GM21390 (cell line): ENCODE measurements around the gene PAPSS2.
"Not testable (repeated sequence)": the region's sequence is repeated elsewhere in the genome, so short reads cannot be mapped to it uniquely, and the experiment has no call there.

Experiments
- ATAC-seq: cut with Tn5 transposase; IDR thresholded peaks from one replicate; pipeline ENCODE4 v1.9.1; 2021; ENCODE audit not compliant: unreplicated experiment

The PAPSS2 gene

DNA sequence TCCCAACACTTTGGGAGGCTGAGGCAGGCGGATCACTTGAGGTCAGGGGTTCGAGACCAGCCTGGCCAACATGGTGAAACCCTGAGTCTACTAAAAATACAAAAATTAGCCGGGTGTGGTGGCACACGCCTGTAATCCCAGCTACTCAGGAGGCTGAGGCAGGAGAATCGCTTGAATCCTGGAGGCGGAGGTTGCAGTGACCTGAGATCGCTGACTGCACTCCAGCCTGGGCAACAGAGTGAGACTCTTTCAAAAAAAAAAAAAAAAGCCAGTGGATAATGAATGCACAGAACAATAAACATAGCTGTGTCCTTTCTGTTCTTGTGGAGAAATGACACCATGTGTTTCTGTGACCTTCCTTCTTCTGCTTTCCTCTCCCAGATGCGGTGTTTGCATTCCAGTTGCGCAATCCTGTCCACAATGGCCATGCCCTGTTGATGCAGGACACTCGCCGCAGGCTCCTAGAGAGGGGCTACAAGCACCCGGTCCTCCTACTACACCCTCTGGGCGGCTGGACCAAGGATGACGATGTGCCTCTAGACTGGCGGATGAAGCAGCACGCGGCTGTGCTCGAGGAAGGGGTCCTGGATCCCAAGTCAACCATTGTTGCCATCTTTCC lies 83.4 kb downstream of the PAPSS2 start:
- ATAC-seq = not testable (repeated sequence)

DNA sequence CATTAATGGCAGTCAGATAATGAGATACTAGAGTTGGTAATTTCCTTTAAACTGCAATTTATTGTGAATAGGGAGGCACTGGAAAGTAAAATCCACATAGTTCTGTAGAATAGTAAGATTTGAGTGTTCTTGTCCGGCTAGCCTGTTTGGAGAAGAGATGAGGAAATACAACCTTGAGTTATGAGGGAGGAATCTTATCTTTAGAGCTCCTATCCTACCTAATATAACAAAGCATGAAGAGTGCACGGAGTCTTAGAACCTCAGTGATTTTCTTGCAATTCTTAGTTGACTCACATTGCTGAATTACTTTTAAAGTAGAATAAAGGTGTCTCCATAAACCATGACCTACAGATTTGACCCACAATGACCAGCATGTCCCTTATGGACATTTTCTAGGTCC lies 84.9 kb downstream of the PAPSS2 start:
- no peak for ATAC-seq

DNA sequence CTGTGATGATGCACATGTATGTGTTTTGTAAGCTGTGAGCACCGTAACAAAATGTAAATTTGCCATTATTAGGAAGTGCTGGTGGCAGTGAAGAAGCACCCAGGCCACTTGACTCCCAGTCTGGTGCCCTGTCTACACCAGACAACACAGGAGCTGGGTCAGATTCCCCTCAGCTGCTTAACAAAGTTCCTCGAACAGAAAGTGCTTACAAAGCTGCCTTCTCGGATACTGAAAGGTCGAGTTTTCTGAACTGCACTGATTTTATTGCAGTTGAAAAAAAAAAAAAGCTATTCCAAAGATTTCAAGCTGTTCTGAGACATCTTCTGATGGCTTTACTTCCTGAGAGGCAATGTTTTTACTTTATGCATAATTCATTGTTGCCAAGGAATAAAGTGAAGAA lies 87.2 kb downstream of the PAPSS2 start:
- ATAC-seq = no peak

DNA sequence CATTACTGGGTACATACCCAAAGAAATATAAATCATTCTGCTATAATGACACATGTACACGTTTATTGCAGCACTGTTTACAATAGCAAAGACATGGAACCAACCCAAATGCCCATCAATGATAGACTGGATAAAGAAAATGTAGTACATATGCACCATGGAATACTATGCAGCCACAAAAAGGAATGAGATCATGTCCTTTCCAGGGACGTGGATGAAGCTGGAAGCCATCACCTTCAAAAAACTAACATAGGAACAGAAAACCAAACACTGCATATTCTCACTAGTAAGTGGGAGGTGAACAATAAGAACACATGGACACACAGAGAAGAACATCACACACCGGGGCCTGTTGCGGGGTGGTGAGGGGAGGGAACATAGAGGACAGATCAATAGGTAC lies 88.6 kb downstream of the PAPSS2 start:
- ATAC-seq = not testable (repeated sequence)

DNA sequence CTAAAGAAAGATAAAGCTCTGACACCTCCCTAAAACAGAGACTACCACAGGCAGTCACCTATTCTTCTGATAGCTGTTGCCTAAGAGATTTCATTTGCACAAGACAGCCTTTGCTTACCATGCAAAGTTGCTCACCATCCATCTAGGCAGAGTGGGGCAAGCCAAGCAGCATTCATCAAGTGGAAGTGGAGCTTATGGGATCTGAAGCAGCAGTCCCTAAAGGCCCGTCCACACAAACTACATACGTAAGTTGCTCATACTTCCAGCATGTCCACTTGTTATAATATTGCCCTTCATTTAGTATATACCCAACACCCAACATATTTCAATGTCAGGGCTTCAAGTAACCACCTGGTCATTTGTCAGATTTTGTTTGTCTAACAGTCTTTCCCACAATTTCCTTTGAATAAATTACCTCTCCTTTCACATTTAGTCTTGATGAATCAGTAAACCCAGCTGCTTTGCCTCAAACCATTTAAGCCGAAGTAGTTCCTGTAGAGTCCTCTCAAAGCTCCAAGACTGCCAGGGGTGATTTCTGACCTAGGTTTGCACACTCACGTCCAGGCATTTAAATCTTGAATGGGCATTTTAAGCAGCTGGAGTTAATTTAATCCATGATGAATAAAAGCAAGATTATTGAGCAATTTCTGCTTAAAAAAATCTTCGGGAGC lies 90.5 kb downstream of the PAPSS2 start:
- no peak for ATAC-seq

DNA sequence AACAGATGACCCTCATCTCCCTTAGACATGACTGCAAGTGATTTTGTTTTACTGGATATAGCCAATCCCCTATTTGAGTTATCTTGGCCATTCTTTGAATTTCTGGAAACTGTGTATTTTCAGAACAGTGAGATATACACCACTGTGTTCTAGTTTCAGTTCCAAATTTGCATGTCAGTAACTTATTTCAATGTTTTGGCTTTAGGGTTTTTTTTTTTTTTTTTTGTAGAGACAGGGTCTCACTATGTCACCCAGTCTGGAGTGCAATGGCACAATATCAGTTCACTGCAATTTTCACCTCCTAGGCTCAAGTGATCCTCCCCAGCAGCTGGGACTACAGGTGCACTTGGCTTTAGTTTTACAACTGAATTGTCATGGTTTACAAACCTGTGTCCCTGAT lies 91.1 kb downstream of the PAPSS2 start:
- peak; percentile 66 for ATAC-seq

DNA sequence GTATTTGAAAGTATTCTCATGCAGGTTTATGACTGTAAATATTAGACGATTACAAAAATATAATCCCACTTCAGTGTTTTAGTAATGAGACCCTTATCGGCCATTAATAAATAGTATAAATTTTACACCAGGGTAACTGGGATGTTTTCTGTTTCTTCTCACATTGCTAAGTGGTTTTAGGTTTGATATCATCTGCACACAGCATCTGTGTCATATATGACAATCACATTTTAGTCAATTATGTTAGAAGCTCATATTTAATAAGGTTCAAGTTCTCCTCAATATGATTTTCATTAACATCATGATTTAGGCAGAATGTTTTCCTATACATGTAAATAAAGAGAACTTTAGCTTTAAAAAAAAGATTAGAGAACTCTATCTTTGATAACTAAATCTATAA lies 91.6 kb downstream of the PAPSS2 start:
- ATAC-seq = no peak

DNA sequence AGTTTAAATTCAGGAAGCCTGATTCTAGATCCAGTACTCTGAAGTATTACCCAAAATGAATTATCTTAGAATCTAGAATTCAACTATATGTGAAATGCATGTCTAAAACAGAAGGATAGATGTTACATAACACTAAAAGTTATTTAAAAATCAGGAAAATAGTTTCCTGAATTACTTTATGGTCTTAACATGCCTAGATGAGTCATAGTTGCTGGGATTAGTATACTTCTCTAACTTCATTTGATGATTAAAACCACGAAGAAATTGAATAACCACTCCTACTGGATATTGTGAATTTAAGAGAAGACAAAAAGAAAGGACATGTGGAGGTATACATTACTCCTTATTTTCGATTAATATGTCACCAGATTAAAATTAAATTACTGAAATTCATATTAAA lies 92.9 kb downstream of the PAPSS2 start:
- no peak for ATAC-seq

DNA sequence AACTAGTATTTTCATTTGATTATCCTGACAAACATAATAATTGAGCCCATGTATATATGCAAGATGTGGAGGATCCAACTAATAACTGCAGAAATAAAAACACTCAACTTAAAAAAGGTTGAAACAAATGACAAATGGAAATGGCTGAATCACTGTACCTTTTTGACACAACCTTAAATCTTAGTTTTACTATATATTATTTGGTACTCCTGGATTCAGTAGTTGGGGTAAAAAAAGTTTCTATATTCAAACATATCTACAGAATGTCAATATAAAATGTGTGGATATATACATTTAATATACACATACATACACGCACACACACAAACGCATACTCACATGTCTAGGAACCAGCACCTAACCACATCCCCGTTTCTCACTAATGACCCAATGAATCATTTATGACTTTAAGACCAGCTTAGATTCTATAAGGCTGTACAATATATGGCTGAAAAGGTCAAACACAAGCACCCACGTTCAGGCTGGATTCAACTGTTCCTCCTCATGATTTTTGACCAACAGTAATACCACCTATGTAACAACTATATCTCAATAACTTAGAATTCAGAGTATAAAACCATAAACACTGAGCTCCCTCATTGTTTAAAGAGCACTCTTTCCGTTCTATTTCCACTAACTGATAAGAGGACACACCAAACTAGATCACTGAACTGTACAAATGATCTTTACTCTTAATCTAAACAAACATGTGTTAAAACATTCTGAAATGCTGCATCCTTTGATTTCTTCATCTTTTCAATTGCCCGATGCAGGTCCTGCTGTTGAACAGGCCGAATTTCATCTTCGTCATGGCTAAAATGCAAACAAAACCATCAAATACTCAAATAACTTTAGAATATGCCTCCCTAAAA lies 94.6 kb downstream of the PAPSS2 start:
- ATAC-seq = no peak

DNA sequence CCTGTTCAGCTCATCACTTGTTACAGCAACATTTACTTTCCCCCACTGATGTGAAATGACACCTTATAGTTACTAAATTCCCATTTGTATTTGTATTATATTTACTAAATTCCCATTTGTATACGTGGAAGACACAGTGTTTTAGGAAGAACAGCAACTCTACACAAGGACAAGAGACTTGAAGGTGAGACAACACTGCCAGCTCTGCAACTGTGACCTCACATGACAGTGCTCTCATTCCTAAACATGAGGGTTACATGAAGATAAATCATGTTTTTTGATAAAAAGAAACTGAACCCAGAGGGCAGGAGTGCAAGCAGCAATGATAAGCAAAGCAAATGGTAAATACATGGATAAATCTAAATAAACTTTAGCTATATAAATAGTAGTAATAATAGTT lies 98.0 kb downstream of the PAPSS2 start:
- ATAC-seq = no peak

DNA sequence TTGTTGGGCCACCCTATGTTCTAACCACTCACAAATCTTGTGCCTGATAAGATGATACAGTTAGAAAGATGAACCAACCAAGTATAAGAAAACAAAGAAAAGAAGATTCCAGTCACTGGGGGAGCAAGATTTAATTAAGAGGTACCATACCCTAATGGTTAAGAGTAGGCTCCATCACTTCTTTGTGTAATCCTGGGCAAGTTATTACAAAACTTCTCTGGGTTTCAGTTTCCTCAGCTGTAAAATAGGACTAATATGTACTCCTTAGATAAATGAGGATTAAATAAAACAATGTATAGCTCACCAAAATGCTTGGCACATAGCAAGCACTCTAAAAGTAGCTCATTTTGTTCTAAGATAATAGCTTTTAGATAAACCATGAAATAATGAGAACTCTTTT lies 99.9 kb downstream of the PAPSS2 start:
- ATAC-seq = no peak

DNA sequence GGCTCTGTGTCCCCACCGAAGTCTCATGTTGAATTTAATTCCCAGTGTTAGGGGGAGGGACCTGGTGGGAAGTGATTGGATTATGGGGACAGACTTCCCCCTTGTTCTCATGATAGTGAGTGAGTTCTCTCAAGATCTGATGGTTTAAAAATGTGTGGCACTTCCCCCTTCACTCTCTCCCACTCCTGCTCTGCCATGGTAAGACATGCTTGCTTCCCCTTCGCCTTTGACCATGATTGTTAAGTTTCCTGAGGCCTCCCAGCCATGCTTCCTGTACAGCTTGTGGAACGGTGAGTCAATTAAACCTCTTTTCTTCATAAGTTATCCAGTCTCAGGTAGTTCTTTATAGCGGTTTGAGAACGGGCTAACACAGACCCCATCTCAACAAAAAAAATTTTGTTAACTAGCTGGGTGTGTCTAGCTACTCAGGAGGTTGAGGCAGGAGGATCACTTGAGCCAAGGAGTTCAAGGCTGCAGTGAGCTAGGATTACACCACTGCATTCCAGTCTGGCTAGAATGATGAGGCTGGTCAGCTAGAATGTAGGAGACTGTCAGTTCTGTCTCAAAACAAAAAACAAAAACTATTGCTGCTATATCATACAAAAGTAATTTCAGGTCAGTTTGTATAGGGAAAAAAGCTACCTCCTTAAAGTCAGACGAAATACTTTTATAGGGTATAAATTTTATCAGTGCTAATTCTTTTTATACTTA lies 100.7 kb downstream of the PAPSS2 start:
- ATAC-seq = no peak

DNA sequence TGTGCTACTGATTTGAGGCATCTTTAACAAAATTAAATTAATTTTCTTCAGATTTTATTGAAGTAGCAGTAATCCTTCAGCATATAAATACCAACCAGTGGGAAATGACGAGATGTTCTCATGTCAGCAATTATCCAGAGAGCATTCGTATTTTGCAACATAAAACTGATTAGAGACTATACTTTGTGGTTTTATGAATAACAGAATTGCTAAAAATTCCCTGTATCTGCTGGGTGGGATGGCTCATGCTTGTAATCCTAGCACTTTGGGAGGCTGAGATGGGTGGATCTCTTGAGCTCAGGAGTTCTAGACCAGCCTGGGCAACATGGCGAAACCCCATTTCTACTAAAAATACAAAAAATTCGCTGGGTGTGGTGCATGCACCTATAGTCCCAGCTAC lies 101.5 kb downstream of the PAPSS2 start:
- no peak for ATAC-seq

DNA sequence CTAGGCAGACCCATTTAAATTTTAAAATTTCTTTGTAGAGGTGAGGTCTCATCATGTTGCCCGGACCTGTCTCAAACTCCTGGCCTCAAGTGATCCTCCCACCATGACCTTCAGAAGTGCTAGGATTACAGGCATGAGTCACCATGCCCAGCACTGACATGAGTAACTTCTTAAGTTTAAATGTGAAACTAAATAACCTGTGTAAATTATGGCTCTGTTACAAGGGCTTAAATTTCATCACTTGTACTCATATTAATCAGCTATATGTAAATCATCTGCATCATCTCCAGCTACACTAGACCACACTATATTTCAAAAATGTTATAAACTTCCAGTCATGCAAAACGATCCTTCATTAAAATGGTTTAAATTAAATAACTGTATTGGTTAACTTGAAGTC lies 102.2 kb downstream of the PAPSS2 start:
- ATAC-seq = no peak

DNA sequence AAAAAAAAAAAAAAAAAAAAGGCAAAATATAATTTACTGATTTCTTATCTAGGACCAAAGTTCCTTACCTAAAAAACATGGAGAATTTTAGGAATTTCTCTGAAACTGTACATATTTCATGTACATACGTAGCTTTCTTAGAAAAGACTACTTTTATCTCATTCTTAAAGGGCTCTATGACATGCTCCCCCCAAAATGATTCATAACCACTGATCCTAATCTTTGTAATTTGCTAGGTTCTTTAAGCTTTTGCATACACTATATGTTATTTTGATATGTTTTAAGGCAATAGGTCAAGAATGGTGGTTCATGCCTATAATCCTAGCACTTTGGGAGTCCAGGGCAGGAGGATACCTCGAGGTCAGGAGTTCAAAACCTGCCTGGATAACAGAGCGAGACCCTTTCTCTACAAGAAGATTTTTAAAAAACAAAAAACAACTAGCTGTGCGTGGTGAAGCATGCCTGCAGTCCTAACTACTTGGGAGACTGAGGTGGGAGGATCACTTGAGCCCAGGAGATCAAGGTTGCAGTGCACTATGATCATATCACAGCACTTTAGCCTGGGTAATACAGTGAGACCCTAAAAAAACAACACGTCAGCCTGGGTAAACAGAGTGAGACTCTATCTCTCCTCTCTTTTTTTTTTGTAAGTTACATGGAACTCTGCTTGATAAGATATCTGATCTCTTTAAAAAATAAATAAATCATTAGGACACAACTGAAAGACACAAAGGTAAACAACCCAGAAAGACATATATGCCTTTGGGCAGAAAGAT lies 103.6 kb downstream of the PAPSS2 start:
- no peak for ATAC-seq

DNA sequence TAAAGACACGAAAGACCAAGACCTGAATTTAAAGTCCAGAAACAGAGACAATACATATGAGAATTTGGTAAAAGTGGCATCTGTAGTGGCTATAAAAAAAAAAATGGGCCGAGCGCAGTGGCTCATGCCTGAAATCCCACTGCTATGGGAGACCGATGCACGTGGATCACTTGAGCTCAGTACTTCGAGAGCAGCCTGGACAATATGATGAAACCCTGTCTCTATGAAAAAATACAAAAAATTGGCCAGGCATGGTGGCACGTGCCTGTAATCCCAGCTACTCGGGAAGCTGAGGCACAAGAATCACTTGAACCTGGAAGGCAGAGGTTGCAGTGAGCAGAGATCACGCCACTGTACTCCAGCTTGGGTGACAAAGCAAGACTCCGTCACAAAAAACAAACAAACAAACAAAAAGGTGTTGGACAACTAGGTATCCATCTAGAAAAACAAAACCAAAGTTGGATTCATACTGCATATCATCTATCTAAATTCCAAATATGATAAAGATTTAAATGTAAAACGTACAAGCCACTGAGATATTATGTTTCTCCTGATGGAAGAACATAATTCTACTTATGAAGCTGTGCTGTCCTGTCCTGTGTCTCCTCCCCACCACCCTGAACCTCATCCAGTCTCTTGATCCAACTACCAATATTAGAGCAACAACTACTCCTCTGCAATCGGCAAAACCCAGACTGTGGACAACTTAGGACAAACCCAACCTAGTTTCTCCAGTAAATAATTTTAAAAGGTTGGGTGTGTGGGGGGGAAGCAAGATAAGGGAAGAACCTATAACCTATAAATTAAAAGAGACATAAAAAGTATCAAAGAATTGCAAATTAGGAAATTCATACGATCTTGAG lies 104.6 kb downstream of the PAPSS2 start:
- ATAC-seq = no peak

DNA sequence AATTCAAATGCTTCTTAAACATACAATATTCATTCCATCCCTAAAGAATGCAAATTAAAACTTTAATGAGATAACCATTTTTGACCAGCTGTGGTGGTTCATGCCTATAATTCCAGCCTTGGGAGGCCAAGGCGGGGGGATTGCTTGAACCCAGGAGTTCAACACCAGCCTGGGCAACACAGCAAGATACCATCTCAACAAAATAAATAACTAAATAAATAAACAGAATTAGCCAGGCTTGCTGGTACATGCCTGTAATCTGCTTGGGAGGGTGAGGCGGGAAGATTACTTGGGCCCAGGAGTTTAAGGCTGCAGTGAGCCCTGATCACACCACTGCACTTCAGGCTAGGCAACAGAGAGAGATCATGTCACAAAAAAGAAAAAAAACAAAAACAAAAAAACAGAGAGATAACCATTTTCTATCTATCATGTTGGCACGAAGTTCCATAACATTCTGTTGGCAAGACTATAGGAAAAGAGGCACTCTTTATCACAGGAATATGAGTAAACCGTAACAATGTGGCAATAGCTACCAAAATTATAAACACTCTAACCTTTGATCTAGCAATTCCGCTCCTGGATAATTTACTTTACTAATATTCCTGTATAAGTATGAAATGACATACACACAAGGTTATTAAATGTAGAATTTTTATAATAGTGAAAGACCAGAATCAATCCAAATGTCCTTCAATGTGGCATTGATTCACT lies 106.1 kb downstream of the PAPSS2 start:
- ATAC-seq = no peak

DNA sequence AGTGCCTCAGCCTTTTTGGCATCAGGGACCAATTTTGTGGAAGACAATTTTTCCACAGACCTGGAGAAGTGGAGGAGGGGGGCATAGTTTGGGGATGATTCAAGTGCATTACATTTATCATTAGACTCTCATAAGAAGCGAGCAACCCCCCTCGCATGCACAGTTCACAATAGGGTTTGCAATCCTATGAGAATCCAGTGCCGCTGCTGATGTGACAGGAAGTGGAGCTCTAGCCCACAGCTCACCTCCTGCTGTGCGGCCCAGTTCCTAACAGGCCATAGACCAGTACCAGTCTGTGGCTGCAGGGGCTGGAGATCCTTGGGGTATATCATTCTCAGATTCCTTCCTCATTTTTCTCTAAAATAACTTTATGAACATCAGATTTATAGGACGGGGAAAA lies 107.6 kb downstream of the PAPSS2 start:
- no peak for ATAC-seq

DNA sequence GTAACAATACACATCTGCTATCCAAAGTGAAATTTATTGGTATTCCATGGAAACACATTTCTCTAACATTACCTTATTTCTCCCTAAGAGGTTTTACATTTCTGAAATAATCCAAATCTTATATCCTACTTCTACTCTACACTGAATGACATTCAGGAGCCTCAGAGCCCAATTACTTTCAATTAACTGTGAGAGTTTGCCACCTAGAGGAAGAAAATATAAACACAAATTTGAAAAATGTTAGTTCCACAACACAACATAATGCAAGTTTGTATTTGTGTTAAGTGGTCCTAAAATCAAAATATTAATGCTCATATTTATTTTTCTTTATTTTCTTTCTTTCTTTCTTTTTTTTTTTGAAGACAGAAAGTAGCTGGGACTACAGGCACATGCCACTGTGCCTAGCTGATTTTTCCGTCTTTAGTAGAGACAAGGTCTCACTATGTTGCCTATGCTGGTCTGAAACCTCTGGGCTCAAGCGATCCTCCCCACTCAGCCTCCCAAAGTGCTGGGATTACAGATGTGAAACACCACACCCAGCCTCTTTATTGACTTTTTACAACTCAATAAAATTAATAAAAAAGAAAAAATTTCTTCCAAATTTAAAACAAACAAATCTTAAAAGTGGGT lies 112.3 kb downstream of the PAPSS2 start:
- no peak for ATAC-seq
